ENCODE measurements around the gene SPC25. TPM values are rescaled to one million over a fixed set of nuclear protein-coding genes. Genes with fewer than 3 reads are reported as not detected.

Gene SPC25
- total and polyA plus RNA-seq, 10 of the 15 experiments (the other 5 are each of a cell fraction or from before 2014, with no cell fraction given): 18.7 to 61.5 (median 32.0) TPM

DNA sequence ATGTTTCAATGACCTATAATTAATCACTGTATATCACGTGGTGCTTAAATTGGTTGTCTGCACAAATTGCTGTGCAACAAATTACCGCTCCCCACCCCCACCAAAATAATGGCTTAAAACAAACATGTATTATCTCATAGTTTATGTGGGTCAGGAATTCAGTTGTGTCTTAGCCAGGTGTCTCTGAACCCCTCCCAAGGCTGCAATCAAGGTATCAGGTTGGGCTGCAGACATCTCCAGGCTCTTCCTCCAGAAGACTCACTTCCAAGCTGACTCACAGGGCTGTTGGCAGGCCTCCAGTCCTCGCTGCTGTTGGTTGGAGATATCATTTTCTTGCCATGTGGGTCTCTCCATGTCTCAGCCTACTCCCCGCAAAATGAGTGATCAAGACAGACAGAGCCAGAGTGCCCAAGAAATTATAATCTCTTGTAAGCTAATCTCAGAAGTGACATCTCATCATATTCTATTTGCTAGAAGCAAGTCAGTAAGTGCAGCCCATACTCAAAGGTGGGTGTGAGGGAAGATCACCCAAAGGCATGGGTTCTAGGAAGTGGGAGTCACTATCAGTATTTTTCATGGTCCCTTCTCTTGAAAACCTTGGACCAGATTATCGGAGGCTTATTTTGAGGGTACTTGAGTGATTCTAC, 38.4 kb downstream of the SPC25 start (continued):
- TF ChIP-seq, protein P1, sequence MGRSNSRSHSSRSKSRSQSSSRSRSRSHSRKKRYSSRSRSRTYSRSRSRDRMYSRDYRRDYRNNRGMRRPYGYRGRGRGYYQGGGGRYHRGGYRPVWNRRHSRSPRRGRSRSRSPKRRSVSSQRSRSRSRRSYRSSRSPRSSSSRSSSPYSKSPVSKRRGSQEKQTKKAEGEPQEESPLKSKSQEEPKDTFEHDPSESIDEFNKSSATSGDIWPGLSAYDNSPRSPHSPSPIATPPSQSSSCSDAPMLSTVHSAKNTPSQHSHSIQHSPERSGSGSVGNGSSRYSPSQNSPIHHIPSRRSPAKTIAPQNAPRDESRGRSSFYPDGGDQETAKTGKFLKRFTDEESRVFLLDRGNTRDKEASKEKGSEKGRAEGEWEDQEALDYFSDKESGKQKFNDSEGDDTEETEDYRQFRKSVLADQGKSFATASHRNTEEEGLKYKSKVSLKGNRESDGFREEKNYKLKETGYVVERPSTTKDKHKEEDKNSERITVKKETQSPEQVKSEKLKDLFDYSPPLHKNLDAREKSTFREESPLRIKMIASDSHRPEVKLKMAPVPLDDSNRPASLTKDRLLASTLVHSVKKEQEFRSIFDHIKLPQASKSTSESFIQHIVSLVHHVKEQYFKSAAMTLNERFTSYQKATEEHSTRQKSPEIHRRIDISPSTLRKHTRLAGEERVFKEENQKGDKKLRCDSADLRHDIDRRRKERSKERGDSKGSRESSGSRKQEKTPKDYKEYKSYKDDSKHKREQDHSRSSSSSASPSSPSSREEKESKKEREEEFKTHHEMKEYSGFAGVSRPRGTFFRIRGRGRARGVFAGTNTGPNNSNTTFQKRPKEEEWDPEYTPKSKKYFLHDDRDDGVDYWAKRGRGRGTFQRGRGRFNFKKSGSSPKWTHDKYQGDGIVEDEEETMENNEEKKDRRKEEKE (IDR thresholded peaks at IDR 0.05): no peak
- TF ChIP-seq GABPA (IDR thresholded peaks at IDR 0.05; ENCODE audit: low read depth) (no peak), SP1 (IDR thresholded peaks at IDR 0.05; ENCODE audit: low read depth, low read length) (no peak), DPF2 (IDR thresholded peaks at IDR 0.05) (no peak), KLF5 (IDR thresholded peaks at IDR 0.05; ENCODE audit: partially characterized antibody) (no peak)

DNA sequence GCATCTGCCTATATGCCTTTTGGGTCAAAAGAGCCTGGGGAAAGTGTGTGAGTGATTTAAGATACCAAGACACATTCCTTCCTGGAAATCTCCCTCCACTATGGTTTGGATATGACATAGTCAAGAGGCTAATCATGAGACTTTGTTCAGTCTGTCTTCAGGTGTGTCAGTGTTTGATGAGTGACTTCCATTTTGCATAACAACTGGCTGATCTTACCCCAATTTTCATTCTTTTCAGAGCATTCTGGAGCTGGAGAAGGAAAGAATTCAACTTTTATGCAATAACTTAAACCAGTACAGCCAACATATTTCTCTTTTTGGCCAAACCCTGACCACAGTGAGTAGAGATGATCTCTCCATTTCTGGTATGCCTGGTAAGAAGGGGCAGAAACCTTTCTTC, 39.4 kb downstream of the SPC25 start:
- H3K9me3 ChIP-seq (replicated peaks; ENCODE audit: control insufficient read depth, insufficient read depth, low read length): no peaks in the 10 kb centered on the region
- ATAC-seq (no peak), FAIRE-seq (no peak), DNase-seq (ENCODE audit: low read depth, low spot score) (no peak)
- TF ChIP-seq IKZF2 (IDR thresholded peaks at IDR 0.05) (no peak), MTA2 (IDR thresholded peaks at IDR 0.05; ENCODE audit: low read depth) (no peak), MLLT1 (IDR thresholded peaks at IDR 0.05) (no peak), POLR2AphosphoS5 (IDR thresholded peaks at IDR 0.05; ENCODE audit: low read length) (no peak), HDAC2 (IDR thresholded peaks at IDR 0.05) (no peak), CHD2 (IDR thresholded peaks at IDR 0.05; ENCODE audit: borderline replicate concordance, low read depth, low read length) (no peak), IKZF1 (conservative IDR thresholded peaks at IDR 0.05) (no peak), WRNIP1 (IDR thresholded peaks at IDR 0.05; ENCODE audit: borderline replicate concordance, low read depth, low read length) (no peak), NFYA (IDR thresholded peaks at IDR 0.05; ENCODE audit: borderline replicate concordance, low read depth, low read length) (no peak), KDM1A (IDR thresholded peaks at IDR 0.05; ENCODE audit: borderline replicate concordance) (no peak), ZNF622 (IDR thresholded peaks at IDR 0.05) (no peak), CEBPB (IDR thresholded peaks at IDR 0.05; ENCODE audit: borderline replicate concordance in 1 of 2, low read depth in 2 of 2, low read length in 2 of 2) (no peak), NFIC (IDR thresholded peaks at IDR 0.05; ENCODE audit: low read depth, low read length) (no peak)
- TF ChIP-seq, protein P2, sequence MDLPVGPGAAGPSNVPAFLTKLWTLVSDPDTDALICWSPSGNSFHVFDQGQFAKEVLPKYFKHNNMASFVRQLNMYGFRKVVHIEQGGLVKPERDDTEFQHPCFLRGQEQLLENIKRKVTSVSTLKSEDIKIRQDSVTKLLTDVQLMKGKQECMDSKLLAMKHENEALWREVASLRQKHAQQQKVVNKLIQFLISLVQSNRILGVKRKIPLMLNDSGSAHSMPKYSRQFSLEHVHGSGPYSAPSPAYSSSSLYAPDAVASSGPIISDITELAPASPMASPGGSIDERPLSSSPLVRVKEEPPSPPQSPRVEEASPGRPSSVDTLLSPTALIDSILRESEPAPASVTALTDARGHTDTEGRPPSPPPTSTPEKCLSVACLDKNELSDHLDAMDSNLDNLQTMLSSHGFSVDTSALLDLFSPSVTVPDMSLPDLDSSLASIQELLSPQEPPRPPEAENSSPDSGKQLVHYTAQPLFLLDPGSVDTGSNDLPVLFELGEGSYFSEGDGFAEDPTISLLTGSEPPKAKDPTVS (IDR thresholded peaks at IDR 0.05; ENCODE audit: low read depth, low read length): no peak
- intact Hi-C loops (cut with micrococcal nuclease; ENCODE audit: unreplicated experiment): no loop called here
- ChIA-PET SMC1A (ENCODE audit: uncharacterized antibody, unreplicated experiment) (no interaction called here), RAD21 (ENCODE audit: unreplicated experiment) (no interaction called here), POLR2A (no interaction called here), CTCF (no interaction called here)
- no peaks in the 10 kb centered on the region for H4K20me1 ChIP-seq (ENCODE audit: control insufficient read depth, insufficient read depth)
- no peaks in the 10 kb centered on the region for H3K79me2 ChIP-seq (ENCODE audit: control insufficient read depth, insufficient read depth, low read length)
- no peak overlapping the region for H3K4me2 ChIP-seq (ENCODE audit: control insufficient read depth, insufficient read depth)
- H3K36me3 ChIP-seq (ENCODE audit: control insufficient read depth in 2 of 2, insufficient read depth in 2 of 2, low read length in 1 of 2): no peaks in the 10 kb centered on the region; a peak in 1 of 4 replicates
- BruUV-seq (replicated peaks): no TSS peak
- H3K4me1 ChIP-seq (ENCODE audit: control insufficient read depth, insufficient read depth, low read length): no peaks in the 10 kb centered on the region
- no peak overlapping the region for H2AFZ ChIP-seq (ENCODE audit: control insufficient read depth, low read depth, low read length)
- no peak overlapping the region for H3K27ac ChIP-seq (ENCODE audit: control insufficient read depth, insufficient read depth)
- H3K27me3 ChIP-seq (replicated peaks in 1 of 2; ENCODE audit: control insufficient read depth in 2 of 2, insufficient read depth in 2 of 2, low read length in 1 of 2): no peaks in the 10 kb centered on the region
- no peak overlapping the region for H3K9ac ChIP-seq (ENCODE audit: control insufficient read depth, insufficient read depth, low read length)
- H3K4me3 ChIP-seq: no peak overlapping the region
- in situ Hi-C loops (cut with MboI): no loop called here
